ENCODE results near the gene PRDX2. TPM values are rescaled to one million over a fixed set of nuclear protein-coding genes. Genes with fewer than 3 reads are reported as not detected.

Gene PRDX2
- total RNA-seq, 1 donor from 2014 or later = 497 TPM

DNA sequence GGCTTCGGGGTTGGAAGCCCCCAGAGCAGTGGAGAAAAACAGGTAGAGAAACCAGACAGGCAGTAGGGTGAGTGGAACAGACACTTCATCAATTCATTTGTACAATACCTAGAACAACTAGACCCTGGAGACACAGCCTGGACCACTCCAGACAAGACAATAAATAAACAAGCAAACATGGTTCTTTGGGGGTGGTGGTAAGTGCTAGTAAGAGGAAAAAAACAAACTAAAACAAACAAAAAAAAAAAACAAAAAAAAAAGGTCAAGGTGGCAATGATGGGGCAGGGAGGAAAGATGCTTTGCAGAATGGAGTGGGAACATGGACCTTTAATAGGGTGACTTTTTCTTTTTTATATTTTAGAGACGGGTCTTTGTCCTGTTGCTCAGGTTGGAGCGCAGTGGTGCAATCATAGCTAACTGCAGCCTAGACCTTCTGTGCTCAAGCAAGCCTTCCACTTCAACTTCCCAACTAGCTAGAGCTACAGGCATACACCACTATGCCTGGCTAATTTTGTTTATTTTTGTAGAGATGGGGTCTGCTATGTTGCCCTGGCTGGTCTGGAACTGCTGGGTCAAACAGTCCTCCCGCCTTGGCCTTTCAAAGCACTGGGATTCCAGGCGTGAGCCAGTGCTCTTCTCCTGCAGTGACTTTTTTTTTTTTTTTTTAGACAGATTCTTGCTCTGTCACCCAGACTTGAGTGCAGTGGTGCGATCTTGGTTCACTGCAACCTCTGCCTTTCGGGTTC, 7.2 kb downstream of the PRDX2 start:
- Mint-ChIP-seq H3K36me3 (peaks cover 5% of the 10 kb centered on the region), H3K27ac (peak overlapping the region; percentile 88), H3K4me3 (peak overlapping the region; percentile 78), H3K4me1 (ENCODE audit: unreplicated experiment) (peaks cover 25% of the 10 kb centered on the region), H3K27me3 (no peaks in the 10 kb centered on the region), H3K9me3 (no peaks in the 10 kb centered on the region)
- DNase-seq (ENCODE audit: extremely low spot score, unreplicated experiment) = no peak
- TF ChIP-seq, protein P1, sequence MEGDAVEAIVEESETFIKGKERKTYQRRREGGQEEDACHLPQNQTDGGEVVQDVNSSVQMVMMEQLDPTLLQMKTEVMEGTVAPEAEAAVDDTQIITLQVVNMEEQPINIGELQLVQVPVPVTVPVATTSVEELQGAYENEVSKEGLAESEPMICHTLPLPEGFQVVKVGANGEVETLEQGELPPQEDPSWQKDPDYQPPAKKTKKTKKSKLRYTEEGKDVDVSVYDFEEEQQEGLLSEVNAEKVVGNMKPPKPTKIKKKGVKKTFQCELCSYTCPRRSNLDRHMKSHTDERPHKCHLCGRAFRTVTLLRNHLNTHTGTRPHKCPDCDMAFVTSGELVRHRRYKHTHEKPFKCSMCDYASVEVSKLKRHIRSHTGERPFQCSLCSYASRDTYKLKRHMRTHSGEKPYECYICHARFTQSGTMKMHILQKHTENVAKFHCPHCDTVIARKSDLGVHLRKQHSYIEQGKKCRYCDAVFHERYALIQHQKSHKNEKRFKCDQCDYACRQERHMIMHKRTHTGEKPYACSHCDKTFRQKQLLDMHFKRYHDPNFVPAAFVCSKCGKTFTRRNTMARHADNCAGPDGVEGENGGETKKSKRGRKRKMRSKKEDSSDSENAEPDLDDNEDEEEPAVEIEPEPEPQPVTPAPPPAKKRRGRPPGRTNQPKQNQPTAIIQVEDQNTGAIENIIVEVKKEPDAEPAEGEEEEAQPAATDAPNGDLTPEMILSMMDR (conservative IDR thresholded peaks at IDR 0.05) = no peak

DNA sequence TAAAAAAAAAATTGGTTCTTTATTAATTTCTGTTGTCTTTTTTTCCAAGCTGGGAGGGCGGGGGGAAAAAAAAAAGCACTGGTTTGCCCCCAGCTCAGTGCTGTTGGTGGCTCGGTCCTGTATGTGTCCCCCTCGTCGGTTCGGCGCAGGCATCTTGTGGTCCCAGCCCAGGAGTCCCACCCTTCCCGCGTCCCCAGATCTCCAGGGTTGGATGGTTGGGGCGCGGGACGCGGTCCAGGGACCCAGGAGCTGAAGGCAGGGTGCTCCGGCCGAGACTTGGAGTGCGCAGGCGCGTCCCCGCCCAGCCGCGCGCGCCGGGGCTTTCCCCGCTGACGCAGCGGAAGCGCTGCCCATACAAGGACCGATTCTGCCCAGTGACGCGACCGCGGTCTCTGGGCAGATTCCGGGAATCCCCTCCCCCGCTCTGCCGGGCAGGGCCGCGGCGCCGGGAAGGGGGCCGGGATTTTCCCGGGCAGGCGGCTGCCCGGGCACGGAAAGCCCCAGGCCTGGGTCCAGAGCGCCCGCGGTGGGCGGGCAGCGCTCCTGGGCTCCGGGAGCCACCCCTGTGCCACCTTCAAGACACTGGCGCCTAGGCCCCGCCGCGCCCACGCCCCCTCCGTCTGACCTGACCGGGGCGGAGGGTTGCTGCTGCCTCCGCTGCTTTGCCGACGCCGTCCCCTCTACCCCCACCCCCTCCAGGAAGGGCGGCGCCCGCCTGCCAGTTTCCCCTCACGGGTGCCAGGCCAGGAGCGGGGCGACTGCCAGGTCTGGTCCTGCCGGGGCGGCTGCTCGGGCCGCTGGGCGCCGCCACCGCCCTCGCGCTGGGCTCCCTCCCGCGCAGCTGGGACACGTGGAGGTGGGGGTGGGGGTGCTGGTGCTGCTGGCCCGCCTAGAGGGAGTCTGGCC, 8.1 kb downstream of the PRDX2 start:
- Mint-ChIP-seq H3K4me3 (peak overlapping the region; percentile 94), H3K9me3 (no peaks in the 10 kb centered on the region), H3K4me1 (ENCODE audit: unreplicated experiment) (peaks cover 32% of the 10 kb centered on the region), H3K36me3 (peaks cover 5% of the 10 kb centered on the region), H3K27ac (peak overlapping the region; percentile 97), H3K27me3 (no peaks in the 10 kb centered on the region)
- TF ChIP-seq, protein P1 (conservative IDR thresholded peaks at IDR 0.05) = no peak
- peak; percentile 94 for DNase-seq (ENCODE audit: extremely low spot score, unreplicated experiment)

DNA sequence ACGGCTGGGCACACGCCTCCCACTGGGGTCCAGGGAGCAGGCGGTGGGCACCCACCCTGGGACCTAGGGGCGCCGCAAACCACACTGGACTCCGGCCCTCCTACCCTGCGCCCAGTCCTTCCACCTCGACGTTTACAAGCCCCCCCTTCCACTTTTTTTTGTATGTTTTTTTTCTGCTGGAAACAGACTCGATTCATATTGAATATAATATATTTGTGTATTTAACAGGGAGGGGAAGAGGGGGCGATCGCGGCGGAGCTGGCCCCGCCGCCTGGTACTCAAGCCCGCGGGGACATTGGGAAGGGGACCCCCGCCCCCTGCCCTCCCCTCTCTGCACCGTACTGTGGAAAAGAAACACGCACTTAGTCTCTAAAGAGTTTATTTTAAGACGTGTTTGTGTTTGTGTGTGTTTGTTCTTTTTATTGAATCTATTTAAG, 8.7 kb downstream of the PRDX2 start:
- Mint-ChIP-seq H3K4me1 (ENCODE audit: unreplicated experiment) (peaks cover 39% of the 10 kb centered on the region), H3K9me3 (no peaks in the 10 kb centered on the region), H3K36me3 (peaks cover 5% of the 10 kb centered on the region), H3K27ac (peak overlapping the region; percentile 97), H3K27me3 (no peaks in the 10 kb centered on the region), H3K4me3 (peak overlapping the region; percentile 94)
- TF ChIP-seq, protein P1 (conservative IDR thresholded peaks at IDR 0.05) = no peak
- DNase-seq (ENCODE audit: extremely low spot score, unreplicated experiment) = no peak

DNA sequence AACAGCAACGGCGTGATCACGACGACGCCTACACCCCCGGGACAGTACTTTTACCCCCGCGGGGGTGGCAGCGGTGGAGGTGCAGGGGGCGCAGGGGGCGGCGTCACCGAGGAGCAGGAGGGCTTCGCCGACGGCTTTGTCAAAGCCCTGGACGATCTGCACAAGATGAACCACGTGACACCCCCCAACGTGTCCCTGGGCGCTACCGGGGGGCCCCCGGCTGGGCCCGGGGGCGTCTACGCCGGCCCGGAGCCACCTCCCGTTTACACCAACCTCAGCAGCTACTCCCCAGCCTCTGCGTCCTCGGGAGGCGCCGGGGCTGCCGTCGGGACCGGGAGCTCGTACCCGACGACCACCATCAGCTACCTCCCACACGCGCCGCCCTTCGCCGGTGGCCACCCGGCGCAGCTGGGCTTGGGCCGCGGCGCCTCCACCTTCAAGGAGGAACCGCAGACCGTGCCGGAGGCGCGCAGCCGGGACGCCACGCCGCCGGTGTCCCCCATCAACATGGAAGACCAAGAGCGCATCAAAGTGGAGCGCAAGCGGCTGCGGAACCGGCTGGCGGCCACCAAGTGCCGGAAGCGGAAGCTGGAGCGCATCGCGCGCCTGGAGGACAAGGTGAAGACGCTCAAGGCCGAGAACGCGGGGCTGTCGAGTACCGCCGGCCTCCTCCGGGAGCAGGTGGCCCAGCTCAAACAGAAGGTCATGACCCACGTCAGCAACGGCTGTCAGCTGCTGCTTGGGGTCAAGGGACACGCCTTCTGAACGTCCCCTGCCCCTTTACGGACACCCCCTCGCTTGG, 9.3 kb downstream of the PRDX2 start:
- Mint-ChIP-seq H3K9me3 (no peaks in the 10 kb centered on the region), H3K27me3 (no peaks in the 10 kb centered on the region), H3K27ac (peak overlapping the region; percentile 98), H3K4me1 (ENCODE audit: unreplicated experiment) (peaks cover 39% of the 10 kb centered on the region), H3K36me3 (peaks cover 5% of the 10 kb centered on the region), H3K4me3 (peak overlapping the region; percentile 94)
- TF ChIP-seq, protein P1 (conservative IDR thresholded peaks at IDR 0.05) = peak; percentile 10
- no peak for DNase-seq (ENCODE audit: extremely low spot score, unreplicated experiment)

DNA sequence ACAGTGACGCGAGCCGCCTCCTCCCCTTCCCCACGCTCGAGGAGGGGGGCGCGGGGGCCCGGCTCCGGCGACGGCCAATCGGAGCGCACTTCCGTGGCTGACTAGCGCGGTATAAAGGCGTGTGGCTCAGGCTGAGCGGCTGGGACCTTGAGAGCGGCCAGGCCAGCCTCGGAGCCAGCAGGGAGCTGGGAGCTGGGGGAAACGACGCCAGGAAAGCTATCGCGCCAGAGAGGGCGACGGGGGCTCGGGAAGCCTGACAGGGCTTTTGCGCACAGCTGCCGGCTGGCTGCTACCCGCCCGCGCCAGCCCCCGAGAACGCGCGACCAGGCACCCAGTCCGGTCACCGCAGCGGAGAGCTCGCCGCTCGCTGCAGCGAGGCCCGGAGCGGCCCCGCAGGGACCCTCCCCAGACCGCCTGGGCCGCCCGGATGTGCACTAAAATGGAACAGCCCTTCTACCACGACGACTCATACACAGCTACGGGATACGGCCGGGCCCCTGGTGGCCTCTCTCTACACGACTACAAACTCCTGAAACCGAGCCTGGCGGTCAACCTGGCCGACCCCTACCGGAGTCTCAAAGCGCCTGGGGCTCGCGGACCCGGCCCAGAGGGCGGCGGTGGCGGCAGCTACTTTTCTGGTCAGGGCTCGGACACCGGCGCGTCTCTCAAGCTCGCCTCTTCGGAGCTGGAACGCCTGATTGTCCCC, 10.1 kb downstream of the PRDX2 start, which contains the start of gene JUNB:
Gene JUNB, plus strand, starts transcription at position 142 of the 706 bp plus-strand sequence. Its CDS starts 286 bp downstream, at position 428.
- Mint-ChIP-seq H3K27ac (peak within 1 kb of the TSS; percentile 98), H3K36me3 (peaks cover 2% of the 10 kb centered on the region), H3K27me3 (no peaks in the 10 kb centered on the region), H3K4me3 (peak within 1 kb of the TSS; percentile 94), H3K4me1 (ENCODE audit: unreplicated experiment) (peaks cover 37% of the 10 kb centered on the region), H3K9me3 (no peaks in the 10 kb centered on the region)
- DNase-seq (ENCODE audit: extremely low spot score, unreplicated experiment) = peak; percentile 93
- TF ChIP-seq, protein P1 (conservative IDR thresholded peaks at IDR 0.05) = peak; percentile 47
